Astrocyte (in vitro differentiated cells and primary cell): ENCODE measurements around the gene MROH2A.

ENCODE experiments used
- CTCF ChIP-seq: IDR thresholded peaks from 2 replicates; pipeline ENCODE4 v1.5.1; 2011; ENCODE audit warnings: low read depth, mild to moderate bottlenecking, inconsistent platforms, low read length, moderate library complexity; ENCODE audit not compliant: insufficient read depth
- EZH2 ChIP-seq: IDR thresholded peaks from 2 replicates; pipeline ENCODE4 v1.6.1; 2012; ENCODE audit warnings: mild to moderate bottlenecking, low read length, inconsistent platforms; ENCODE audit not compliant: insufficient read depth

- TF ChIP-seq CTCF (no peak), EZH2 (no peak)
Measured at GRCh38 chr2:233746475-233747282, 31.5 kb upstream of the MROH2A start.
